ENCODE results near the gene ZNF212. TPM values are rescaled to one million over a fixed set of nuclear protein-coding genes. Genes with fewer than 3 reads are reported as not detected.

The ZNF212 gene
- total RNA-seq, 4 donors from 2014 or later = 8.0 to 11.1 (median 10.2) TPM

GRCh38 chr7:149209518-149210269 lies 29.8 kb upstream of the ZNF212 start:
- intact Hi-C loops (cut with DNase I) = no loop called here
- no peak for DNase-seq
- no peak overlapping the region for H3K4me3 ChIP-seq
- peaks cover 30 to 100% (median 53%) of the 10 kb centered on the region in 3 donors for H3K36me3 ChIP-seq
- peak overlapping the region in 1 of 4 donors; percentile 3 for H3K27ac ChIP-seq
- peak in 5 of 6 experiments; percentile 24 to 72 (median 45) for TF ChIP-seq CTCF (IDR thresholded peaks at IDR 0.05)
- TF ChIP-seq POLR2A (IDR thresholded peaks at IDR 0.05) = no peak
- 51 to 59% methylated on average over 7 of the region's 7 CpGs for WGBS, 2 donors
- no peaks in the 10 kb centered on the region for H3K9me3 ChIP-seq
- peaks cover 0 to 18% (median 0%) of the 10 kb centered on the region in 3 donors for H3K4me1 ChIP-seq
- no peaks in the 10 kb centered on the region for H3K27me3 ChIP-seq

GRCh38 chr7:149210551-149210950 lies 28.9 kb upstream of the ZNF212 start:
- intact Hi-C loops (cut with DNase I) = no loop called here
- H3K36me3 ChIP-seq = peaks cover 30 to 100% (median 59%) of the 10 kb centered on the region in 3 donors
- no peak overlapping the region for H3K4me3 ChIP-seq
- no peaks in the 10 kb centered on the region for H3K27me3 ChIP-seq
- no peaks in the 10 kb centered on the region for H3K9me3 ChIP-seq
- H3K4me1 ChIP-seq = peaks cover 0 to 14% (median 0%) of the 10 kb centered on the region in 3 donors
- WGBS, 2 donors = 86 to 91% methylated on average over 7 to 11 of the region's 11 CpGs
- H3K27ac ChIP-seq = no peak overlapping the region
- TF ChIP-seq POLR2A (IDR thresholded peaks at IDR 0.05) = no peak
- no peak for TF ChIP-seq CTCF (IDR thresholded peaks at IDR 0.05)
- no peak for DNase-seq

- WGBS, 2 donors = 60 to 68% methylated on average over 6 of the region's 7 CpGs
- no peak overlapping the region for H3K4me3 ChIP-seq
- intact Hi-C loops (cut with DNase I) = no loop called here
- H3K9me3 ChIP-seq = no peaks in the 10 kb centered on the region
- H3K4me1 ChIP-seq = peaks cover 0 to 3% (median 0%) of the 10 kb centered on the region in 3 donors
- H3K27ac ChIP-seq = no peak overlapping the region
- H3K36me3 ChIP-seq = peaks cover 26 to 100% (median 62%) of the 10 kb centered on the region in 3 donors
- no peaks in the 10 kb centered on the region for H3K27me3 ChIP-seq
- TF ChIP-seq CTCF (IDR thresholded peaks at IDR 0.05) = no peak
- TF ChIP-seq POLR2A (IDR thresholded peaks at IDR 0.05) = no peak
- no peak for DNase-seq
Observed at GRCh38 chr7:149214020-149214720, 25.3 kb upstream of the ZNF212 start.

- TF ChIP-seq POLR2A (IDR thresholded peaks at IDR 0.05) (no peak), CTCF (IDR thresholded peaks at IDR 0.05) (no peak)
- 83 to 92% methylated on average over 2 of the region's 2 CpGs for WGBS, 2 donors
- peaks cover 21 to 100% (median 64%) of the 10 kb centered on the region in 3 donors for H3K36me3 ChIP-seq
- no peak overlapping the region for H3K4me3 ChIP-seq
- no peaks in the 10 kb centered on the region for H3K9me3 ChIP-seq
- H3K27me3 ChIP-seq = no peaks in the 10 kb centered on the region
- H3K4me1 ChIP-seq = no peaks in the 10 kb centered on the region
- no peak overlapping the region for H3K27ac ChIP-seq
- DNase-seq = no peak
- intact Hi-C loops (cut with DNase I) = no loop called here
Observed at GRCh38 chr7:149216402-149216801, 23.0 kb upstream of the ZNF212 start.

- TF ChIP-seq CTCF (IDR thresholded peaks at IDR 0.05) (no peak), POLR2A (IDR thresholded peaks at IDR 0.05) (no peak)
- 83 to 86% methylated on average over 6 of the region's 6 CpGs for WGBS, 2 donors
- H3K27ac ChIP-seq = no peak overlapping the region
- intact Hi-C loops (cut with DNase I) = no loop called here
- H3K9me3 ChIP-seq = no peaks in the 10 kb centered on the region
- no peaks in the 10 kb centered on the region for H3K27me3 ChIP-seq
- peaks cover 21 to 100% (median 71%) of the 10 kb centered on the region in 3 donors for H3K36me3 ChIP-seq
- no peaks in the 10 kb centered on the region for H3K4me1 ChIP-seq
- DNase-seq = no peak
- no peak overlapping the region for H3K4me3 ChIP-seq
Observed at GRCh38 chr7:149217570-149217969, 21.9 kb upstream of the ZNF212 start.

All from esophagus squamous epithelium (tissue), 5 donors.